Measurements from ENCODE around the gene CTSG.
"Not testable (repeated sequence)": the region's sequence is repeated elsewhere in the genome, so short reads cannot be mapped to it uniquely, and the experiment has no call there.

Gene CTSG, protein sequence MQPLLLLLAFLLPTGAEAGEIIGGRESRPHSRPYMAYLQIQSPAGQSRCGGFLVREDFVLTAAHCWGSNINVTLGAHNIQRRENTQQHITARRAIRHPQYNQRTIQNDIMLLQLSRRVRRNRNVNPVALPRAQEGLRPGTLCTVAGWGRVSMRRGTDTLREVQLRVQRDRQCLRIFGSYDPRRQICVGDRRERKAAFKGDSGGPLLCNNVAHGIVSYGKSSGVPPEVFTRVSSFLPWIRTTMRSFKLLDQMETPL

DNA sequence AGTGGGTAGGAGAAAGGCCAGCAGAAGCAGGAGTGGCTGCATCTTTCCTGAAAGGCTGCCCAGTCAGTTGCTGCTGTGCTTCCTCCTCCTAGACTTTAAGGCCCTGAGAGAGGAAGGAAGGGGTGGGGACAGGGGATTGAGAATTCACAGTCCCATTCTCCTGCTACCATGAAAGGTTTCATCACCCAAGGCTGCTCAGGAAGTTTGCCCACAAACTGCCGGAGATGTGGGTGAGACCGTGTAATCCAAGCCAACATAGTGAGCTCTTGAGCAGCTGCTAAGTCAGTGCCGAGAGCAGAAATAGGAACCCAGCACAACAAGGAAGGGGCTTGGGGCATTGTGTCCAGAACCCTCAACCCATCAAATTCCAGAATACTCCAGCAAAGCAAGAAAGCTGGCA, at the start of gene CTSG:
Gene CTSG, minus strand, starts transcription at position 69 of the 400 bp plus-strand sequence. Its CDS starts 27 bp downstream, at position 42.
- DNase-seq (ENCODE audit: low read depth): no peak

DNA sequence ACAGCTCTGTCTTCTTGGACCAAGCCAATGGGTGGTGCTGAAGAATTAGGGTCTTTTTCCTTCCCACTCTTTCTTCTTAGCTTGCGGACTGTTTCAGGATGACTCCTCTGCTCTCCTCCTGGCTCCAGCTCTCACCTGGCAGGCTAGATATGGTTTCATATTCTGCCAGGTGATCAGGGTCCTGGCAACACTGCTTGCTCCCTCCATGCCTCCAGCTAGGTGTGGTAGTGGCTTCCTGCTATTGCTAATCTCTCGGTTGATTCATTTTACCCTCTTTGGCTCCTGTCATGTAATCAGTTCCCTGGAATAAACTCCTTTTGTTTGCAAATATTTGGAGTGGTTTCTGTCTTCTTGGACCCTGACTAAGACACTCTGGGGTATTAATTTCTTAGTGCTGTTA, 37.7 kb upstream of the CTSG start:
- no peak for DNase-seq (ENCODE audit: low read depth)

DNA sequence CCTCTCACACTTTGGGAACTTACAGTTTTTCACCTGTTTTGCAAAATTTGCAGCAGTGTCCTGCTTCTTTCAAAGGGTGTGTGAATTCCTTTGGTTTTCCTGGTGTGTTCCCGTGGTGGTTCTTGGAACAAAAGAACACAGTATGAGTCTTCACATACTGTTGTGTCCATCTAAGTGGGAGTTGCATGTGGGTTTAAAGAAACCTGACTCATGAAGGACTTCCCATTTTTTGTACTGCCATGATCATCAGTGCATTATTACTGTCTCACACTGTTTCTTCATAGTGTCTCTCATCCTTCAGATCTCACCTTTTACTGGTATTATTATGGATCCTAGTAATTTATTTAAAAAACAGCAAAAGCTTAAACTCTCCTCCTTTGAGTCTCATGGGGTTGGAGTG, 37.2 kb upstream of the CTSG start:
- DNase-seq (ENCODE audit: low read depth): no peak

DNA sequence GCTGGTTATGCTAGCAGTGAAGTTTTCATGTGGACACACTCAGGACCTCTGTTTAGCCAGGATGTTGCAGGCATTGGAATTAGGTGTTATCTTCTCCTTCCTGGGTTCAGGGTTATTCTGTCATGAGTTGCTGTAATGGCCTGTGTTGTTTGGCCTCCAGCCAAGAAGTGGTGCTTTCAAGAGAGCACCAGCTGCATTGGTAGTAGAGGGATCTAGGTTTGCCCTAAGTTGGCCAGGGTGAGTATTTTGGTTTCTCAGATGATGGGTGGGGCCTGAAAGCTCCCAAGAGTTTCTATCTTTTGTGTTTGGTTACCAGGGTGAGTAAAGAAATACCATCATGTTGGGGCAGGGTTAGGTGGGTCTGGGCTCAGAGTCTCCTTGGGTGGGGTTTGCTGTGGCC, 36.1 kb upstream of the CTSG start:
- DNase-seq (ENCODE audit: low read depth): no peak

DNA sequence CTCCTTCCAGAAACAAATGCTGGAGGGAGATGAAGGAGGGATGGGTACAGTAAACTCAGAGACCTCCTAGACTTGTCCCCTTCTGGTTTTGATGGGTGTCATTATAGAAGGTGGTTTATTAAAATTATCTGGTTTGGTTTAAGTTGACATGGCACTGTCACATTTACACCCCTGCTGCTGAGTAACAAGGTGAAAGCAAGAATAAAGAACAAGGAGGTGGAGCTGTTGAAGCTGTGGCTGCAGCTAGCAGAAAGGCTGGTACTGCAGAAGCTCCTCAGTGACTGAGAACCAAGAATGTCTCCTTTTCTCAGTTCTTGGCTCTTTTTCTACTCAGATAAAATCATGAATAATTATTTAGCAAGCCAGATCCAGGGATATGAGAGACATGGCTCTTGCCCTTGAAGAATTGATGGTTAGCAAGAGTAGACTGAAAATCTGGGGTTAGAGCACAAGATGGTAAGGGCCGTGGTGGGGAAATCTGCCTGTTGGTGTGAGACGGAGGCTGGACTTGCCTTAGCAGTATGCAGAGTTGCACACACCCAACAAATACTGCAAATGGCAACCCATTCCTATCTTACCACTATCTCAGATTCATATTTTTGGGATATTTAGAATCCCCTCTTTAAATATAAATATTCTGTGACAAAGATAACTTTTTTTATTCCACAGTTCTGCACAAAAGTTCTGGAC, 33.8 kb upstream of the CTSG start, which contains the start of gene GZMH:
Gene GZMH, minus strand, starts transcription at position 31 of the 690 bp plus-strand sequence. CDS start 72 bp downstream, outside the sequence.
- DNase-seq (ENCODE audit: low read depth): no peak

DNA sequence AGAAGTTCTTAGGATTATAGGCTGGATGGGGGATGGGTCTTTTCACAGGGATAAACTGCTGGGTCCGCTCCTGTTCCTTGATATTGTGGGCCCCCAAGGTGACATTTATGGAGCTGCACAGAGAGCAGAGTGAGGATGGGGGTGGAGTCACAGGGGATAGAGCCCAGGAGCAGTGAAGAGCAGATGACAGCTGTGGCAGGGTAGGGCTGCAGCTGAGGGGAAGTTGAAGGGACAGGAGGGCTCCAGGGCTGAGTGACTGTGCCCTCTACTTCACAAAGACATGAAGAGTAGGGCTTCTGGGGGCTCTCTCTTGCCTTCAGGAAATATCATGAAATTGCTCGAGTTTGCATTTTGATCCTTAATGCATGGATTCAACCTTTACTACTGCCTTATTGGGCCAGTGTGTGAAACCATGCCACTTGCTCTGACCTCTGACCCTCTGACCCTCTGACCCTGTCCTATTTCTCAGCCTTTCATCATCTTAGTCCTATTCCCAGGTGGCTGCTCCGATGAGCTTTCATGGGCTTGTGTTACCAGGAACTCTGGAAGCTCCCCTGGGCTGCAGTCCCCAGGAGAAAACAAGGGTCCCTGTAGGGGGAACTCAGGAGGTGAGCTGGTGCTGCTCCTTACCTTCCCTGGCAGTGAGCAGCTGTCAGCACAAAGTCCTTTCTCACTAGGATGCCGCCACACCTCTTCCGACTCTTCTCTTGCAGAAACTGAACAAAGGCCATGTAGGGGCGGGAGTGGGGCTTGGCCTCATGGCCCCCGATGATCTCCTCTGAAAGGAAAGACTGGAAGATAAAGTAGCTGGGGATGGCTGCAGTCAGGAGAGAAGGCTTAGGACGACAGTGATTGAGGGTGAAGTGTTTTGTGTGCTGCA, 31.8 kb upstream of the CTSG start:
- DNase-seq (ENCODE audit: low read depth): no peak

DNA sequence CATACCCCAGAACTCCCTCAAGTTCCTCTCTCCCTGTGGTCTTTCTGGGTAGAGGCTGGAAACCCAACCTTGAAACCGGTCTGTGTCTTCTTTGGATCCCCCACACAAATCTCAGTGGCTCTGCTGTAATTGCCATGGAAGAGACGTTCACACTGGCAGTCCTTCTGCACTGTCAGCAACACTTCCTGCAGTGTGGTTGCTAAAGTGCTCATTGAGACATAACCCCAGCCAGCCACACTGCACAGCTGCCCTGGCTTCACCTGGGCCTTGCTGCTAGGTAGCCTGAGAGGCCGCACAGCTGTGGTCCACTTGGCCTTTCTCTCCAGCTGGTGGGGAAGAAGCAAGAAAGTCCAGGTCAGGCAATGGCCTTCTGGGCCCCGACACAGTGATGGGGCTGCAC, 31.0 kb upstream of the CTSG start:
- no peak for DNase-seq (ENCODE audit: low read depth)

DNA sequence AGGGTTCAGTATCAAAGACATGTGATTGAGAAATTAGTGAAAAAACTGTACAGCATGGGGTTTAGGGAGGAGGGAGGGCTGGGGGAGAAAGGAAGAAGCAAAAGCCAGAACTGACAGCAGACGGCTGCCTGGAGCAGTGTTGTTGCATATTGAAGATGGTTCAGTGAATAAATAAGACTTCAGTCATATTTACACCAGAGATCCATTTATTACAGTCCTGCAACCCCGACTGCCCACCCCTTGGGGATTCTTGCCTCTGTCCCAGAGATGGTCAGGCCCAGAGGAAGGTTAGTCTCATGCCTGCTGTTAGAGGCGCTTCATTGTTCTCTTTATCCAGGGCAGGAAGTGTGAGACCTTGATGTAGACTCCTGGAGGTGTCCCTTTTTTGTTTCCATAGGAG, 30.2 kb upstream of the CTSG start:
- DNase-seq (ENCODE audit: low read depth): no peak

DNA sequence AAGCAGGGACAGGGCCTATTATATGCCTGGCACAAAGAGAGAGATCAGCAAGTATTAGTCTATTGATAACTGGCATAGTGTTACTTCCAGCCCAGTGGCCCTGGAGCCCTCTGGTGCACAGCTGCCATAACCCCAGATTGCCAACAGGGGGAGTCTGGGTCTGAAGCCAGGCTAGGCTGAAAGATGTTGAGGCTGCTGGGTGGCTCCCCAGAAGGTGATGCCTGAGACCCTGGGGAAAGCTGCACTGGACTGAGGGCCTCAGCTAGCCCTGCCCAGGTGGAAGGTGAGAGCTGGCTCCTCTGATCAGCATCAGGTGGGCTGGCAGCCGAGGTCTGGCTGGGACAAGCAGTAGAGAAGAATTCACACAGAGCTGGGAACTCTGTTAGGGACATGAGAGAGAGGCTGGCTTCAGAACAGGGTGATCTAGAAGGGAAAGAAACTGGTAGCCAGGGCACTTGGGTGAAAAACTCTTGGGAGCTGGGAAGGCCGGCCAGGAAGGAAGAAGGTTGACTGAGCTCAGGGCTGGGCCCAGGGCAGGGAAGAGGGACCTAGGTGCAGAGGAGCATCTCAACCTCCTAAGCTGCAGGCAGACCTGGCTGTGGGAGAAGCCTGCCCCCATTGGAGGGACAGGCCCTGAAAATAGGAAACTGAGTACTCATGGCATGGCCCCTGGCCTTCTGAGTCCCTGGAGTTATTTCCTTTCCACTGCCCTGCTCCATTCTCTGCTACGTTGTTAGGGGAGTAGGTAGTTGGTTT, 29.6 kb upstream of the CTSG start:
- DNase-seq (ENCODE audit: low read depth): peak; percentile 53

DNA sequence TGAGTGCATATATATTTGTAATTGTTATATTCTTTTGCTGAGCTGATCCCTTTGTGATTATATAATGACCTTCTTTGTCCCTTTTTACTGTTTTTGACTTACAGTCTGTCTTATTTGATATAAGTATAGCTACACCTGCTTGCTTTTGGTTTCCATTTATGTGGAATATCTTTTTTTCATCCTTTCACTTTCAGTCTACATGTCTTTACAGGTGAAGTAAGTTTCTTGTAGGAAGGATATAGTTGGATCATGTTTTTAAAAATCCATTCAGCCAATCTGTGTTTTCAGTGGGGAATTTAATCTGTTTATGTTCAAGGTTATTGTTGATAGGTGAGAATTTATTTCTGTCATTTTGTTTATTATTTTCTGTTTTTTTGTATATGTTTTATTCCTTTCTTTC, 21.4 kb upstream of the CTSG start:
- DNase-seq (ENCODE audit: low read depth): no peak

DNA sequence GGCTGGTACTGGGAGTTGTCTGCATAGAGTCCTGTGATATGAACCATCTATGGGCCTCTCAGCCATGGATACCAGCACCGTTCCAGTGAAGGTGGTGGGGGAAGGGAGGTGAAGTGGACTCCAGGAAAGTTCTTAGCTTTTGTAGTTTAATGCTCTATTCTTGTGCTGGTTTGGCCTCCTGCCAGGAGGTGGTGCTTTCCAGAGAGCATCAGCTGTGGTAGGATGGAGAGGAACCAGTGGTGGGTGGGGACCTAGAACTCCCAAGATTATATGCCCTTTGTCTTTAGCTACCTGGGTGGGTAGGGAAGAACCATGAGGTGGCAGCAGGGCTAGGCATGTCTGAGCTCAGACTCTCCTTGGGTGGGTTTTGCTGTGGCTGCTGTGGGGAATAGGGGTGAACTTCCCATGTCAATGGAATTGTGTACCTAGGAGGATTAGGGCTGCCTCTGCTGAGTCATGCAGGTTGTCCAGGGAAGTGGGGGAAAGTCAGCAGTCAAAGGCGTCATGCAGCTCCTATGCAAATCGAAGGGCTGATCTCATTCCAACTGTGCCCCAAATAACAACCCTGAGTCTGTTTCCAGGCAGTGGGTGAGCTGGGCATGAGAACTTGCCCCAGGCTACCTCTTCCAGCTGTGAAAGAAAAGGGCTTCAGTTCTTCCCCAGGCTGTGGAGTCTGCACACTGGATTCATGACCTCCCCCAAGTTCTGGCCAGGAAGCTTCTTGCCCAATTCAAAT, 19.2 kb upstream of the CTSG start:
- DNase-seq (ENCODE audit: low read depth): no peak

DNA sequence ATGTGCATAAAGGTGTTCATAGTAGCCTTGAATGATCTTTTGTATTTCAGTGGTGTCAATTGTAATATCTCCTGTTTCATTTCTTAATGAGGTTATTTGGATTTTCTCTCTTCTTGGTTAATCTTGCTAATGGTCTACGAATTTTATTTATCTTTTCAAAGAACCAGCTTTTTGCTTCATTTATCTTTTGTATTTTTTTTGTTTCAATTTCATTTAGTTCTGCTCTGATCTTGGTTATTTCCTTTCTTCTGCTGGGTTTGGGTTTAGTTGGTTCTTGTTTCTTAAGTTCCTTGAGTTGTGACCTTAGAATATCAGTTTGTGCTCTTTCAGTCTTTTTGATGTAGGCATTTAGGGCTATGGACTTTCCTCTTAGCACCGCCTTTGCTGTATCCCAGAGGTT, 15.0 kb upstream of the CTSG start:
- DNase-seq (ENCODE audit: low read depth): not testable (repeated sequence)

DNA sequence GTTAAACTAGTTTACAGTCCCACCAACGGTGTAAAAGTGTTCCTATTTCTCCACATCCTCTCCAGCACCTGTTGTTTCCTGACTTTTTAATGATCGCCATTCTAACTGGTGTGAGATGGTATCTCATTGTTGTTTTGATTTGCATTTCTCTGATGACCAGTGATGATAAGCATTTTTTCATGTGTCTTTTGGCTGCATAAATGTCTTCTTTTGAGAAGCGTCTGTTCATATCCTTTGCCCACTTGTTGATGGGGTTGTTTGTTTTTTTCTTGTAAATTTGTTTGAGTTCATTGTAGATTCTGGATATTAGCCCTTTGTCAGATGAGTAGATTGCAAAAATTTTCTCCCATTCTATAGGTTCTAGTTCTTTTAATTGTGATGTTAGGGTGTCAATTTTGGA, 8.4 kb upstream of the CTSG start:
- not testable (repeated sequence) for DNase-seq (ENCODE audit: low read depth)

DNA sequence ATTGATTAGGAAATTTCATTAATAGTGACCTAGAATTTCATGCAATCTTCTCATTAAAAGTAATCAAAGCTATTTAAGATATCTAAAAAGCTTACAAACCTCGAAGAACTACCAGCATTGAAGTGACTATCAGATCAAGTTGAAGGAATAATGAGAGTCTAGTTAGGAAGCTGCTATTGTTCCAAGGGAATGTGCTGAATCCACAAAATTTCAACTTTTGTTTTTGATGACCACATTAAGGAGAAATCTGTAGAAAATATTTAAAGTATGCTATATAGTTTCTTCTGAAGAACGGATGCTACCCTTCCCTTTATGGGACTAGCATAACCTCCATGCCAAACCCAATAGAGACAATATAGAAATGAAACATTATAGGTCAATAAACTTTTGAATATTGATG, 2.5 kb upstream of the CTSG start:
- no peak for DNase-seq (ENCODE audit: low read depth)

DNA sequence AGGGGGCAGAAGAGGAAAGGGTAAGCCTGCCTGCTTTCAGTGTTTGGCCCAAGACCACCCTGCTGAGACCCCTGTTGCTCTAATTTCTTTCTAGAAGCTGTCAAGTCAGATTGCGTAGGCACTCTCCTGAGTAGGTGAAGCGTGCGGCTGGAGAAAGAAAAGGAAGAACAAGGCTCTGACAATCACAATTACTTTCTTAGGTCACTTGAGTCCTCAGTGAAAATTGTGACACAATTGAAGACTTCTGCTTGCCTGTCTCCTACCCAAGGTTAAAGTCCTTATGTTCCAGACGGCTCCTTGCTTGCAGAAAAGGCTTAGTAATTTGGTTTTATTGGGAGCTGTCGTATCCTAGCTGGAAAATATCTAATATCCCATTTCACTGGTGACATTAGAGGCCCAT, 721 bp upstream of the CTSG start:
- DNase-seq (ENCODE audit: low read depth): no peak

DNA sequence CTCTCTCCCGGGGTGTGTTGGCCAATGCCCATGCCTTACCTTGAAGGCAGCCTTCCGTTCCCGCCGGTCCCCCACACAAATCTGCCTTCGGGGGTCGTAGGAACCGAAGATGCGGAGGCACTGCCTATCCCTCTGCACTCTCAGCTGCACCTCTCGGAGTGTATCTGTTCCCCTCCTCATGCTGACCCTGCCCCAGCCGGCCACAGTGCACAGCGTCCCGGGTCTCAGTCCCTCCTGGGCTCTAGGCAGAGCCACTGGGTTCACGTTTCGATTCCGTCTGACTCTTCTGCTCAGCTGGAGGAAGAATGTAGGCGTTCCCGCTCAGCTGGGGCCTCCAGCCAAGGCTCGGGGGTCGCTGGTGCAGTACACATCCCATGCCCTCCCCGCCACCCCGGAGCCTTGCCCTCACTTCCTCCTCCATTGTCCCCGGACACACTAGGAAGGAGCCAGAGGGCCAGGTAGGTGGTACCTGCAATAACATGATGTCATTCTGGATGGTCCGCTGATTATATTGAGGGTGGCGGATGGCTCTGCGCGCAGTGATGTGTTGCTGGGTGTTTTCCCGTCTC, 1.8 kb downstream of the CTSG start:
- DNase-seq (ENCODE audit: low read depth): no peak

DNA sequence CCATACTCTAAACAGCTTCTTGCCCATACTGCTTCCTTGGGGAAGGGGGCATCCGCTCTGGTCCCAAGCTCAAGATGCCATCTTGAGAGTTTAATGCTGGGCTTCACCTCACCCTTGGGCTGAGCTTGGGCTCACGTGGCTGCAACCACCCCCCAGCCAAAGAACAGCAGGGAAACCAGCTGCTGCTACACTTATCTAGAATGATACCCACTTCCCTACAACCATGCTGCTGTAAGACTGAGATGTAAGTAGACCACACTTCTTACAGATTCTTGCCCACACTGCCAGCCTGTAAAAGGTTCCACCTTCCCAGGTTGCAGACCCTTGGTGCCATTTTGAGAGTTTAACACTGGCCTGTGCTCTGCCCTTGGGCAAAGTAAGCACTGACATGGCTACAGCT, 9.7 kb downstream of the CTSG start:
- no peak for DNase-seq (ENCODE audit: low read depth)

DNA sequence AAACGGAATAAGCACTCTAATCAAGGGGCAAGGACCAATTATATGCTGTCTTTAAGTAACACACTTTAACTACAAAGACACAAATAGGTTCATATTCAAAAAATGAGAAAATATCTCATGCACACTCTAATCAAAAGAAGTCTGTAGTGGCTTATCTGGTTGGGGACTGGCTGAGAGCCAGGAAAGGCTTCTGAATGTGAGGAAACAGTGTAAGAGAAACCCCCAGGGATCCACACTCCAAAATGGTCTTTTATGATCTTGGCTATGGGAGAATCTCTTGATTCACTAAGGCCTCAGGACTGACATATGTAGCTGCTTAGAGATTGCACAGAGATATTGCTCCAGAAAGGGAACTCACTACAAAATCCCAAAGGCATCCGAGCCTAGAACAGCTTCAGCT, 10.3 kb downstream of the CTSG start:
- no peak for DNase-seq (ENCODE audit: low read depth)

DNA sequence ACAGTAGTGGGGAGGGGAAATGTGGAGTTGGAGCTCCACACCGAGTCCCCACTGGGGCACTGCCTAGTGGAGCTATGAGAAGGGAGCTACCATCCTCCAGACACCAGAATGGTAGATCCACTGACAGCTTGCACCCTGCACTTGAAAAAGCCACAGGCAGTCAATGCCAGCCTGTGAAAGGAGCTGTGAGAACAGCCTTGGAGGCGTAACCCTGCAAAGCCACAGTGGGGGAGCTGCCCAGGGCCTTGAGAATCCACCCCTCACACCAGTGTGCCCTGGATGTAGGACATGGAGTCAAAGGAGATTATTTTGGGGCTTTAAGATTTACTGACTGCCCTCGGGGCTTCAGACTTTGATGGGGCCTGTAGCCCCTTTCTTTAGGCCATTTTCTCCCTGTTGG, 12.5 kb downstream of the CTSG start:
- no peak for DNase-seq (ENCODE audit: low read depth)

DNA sequence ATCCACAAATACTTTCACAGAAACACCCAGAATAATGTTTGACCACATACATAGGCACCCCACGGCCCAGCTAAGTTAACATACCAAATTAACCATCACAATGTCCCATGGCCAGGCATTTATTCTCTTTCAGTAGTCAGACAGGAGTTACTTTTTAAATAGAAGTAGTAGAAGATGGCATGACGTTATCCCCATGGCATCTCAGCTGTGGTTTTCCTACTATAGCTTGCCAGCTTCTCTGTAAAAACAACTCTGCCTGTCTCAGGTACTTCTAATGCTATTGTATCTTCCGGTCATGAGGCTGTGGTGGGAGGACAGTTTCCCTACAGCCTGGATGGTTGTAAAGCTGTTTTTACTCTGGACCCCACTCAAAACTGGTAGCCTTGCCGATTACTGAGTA, 19.3 kb downstream of the CTSG start:
- no peak for DNase-seq (ENCODE audit: low read depth)

DNA sequence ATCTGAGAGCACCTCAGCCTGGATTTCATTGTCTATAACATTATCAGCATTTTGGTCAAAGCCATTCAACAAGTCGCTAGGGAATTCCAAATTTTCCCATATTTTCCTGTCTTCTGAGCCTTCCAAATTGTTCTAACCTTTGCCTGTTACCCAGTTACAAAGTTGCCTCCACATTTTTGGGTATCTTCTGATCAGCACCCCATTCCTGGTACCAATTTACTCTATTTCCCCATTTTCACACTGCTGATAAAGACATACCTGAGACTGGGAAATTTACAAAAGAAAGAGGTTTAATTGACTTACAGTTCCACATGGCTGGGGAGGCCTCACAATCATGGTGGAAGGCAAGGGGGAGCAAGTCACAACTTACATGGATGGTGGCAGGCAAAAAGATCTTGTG, 27.0 kb downstream of the CTSG start:
- DNase-seq (ENCODE audit: low read depth): not testable (repeated sequence)
